GM21447 (cell line): ENCODE results near the gene IGDCC3.

Experiments used
- ATAC-seq: cut with Tn5 transposase; IDR thresholded peaks from one replicate; pipeline ENCODE4 v1.9.1; 2021; ENCODE audit not compliant: unreplicated experiment

IGDCC3 gene

DNA sequence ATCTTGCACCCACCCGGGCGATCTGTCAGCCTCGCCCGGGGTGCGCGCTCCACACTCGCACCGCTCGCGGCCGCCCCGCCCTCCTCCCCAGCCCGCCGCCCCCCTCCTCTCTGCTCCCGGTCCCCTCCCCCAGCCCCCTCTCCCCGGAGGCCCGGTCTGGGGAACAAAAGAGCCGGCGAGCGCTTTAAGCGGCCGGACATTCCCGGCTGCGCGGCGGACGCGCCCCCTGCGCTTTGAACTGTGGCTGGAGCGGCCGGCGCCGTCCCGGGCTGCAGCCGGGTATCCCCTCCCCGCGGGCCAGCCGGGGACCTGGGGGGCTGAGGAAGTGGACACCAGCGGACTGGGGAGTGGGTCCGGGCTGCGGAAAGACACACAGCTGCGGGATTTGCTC, at the start of gene IGDCC3:
Gene IGDCC3, minus strand, starts transcription at position 27 of the 391 bp plus-strand sequence. CDS start 214 bp downstream, outside the sequence.
- ATAC-seq = no peak

DNA sequence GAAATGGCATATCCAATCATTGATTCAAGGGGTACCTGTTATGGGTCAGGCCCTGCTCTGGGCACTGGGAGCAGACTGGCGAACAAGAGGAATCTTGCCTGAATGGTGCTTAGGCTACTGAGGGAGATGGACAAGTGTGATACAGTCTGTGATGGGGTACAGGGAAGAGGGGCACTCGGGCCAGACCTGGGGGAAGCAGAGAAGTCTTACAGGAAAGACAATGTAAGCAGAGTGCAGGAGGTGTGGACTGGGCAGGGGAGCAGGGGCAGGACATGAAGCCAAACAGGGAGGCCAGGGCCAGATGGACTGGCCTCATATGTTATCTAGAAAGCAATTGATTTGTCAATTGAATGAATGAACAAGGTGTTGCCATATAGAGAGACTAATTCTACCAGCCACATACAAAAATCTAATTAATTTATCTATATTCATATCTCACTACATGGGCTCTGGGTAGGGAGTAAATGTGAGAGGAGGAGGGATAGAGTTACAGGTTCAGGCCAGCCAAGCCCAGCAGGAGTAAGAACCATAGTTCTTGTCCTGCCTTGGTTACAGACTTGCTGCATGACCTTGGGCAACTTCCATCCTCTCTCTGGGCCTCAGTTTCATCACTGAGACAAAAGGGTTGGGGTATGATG, 48.5 kb upstream of the IGDCC3 start:
- ATAC-seq = no peak

- ATAC-seq = no peak
These were observed 46.9 kb upstream of the IGDCC3 start for GRCh38 chr15:65424683-65425082.

GRCh38 chr15:65423976-65424679, 46.3 kb upstream of the IGDCC3 start:
- ATAC-seq = no peak

- ATAC-seq = no peak
These were observed 45.6 kb upstream of the IGDCC3 start for GRCh38 chr15:65423150-65423975.

GRCh38 chr15:65421360-65422215, 43.8 kb upstream of the IGDCC3 start:
- ATAC-seq = no peak

DNA sequence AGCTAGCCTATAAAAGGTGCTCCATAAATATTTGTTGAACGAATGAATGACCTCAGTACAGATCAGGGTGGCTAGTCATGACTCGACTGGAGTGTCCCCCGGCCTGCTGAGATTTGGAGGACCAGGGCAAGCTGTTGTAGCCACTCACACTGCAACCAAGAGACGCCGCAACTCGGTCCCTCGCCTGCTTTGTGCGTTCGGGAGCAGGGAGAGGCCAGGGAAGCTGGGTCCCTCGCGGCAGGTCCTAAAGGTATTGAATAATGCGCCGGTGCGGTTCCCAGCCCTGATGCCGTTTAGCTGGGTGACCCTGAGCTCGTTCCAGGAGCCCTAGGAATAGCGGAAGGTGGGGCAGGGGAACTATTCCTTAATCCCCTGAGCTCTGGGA, 43.2 kb upstream of the IGDCC3 start:
- no peak for ATAC-seq

- ATAC-seq = no peak
These were observed 40.8 kb upstream of the IGDCC3 start for GRCh38 chr15:65418596-65418995.

DNA sequence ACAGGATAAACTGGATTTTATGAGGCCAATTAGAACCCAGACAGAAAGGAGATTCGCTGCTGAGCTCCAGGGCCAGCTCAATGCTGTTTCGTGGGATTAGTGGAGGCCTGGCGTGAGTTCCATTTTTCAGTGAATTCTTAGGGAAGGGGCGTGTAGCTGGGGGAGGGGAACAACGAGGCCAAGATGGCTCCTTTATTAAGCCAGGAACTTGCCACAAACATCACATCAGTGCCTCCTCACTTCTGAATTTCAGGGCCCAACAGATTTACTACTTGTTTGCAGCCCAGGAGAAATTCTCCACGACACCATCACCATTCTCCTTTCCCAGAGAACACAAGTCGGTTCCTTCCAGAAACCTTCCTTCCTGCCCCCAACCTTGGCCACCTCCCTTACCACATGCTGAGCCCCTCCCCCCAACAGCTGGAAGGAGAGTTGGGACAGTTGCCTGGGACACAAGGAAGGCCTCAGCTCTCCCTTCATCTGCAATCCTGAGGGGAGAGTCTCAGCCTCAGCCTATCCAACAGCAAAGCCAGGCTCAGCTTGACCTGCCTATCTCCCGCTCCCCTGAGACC, 39.1 kb upstream of the IGDCC3 start:
- no peak for ATAC-seq

- ATAC-seq = no peak
These were observed 37.2 kb upstream of the IGDCC3 start for GRCh38 chr15:65414841-65415621.

DNA sequence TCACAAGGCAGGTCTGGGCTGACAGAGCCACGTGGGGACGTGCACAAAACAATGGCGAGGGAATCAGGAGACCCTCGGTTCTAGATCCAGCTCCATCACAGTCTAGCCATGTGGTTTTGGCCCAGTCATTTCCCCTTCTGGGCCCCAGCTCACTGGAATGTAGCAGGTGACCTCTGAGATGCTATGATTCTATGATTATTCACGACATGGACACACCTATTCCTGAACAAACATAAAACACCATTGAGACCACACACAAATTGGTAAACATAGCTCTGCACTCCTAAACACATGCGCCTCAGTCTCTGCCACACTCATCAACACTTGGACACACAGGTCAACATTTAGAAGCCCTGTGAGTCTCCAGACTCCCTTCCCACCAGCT, 36.0 kb upstream of the IGDCC3 start:
- no peak for ATAC-seq

- ATAC-seq = no peak
These were observed 35.4 kb upstream of the IGDCC3 start for GRCh38 chr15:65413051-65413759.

- no peak for ATAC-seq
These were observed 34.8 kb upstream of the IGDCC3 start for GRCh38 chr15:65412556-65412955.

DNA sequence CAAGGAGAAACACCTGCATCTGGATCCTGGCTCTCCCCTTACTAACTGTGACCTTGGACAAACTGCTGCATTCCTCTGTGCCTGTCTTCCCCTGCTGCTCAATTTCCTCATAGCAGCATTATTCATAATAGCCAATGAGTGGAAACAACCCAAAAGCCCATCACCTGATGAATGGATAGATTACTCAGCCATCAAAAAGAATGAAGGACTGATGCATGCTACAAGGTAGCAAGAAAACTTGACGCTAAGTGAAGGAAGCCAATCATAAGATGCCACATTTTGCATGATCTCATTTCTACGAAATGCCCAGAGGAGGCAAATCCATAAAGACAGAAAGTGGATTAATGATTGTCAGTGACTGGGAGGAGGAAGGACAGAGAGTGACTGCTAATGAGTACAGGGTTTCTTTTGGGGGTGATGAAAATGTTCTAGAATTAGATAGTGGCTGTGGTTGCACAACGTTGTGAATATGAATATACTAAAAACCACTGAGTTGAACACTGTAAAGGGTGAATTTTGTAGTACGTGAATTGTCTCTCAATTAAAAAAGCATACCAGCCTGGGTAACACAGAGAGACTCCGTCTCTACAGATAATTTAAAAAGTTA, 33.8 kb upstream of the IGDCC3 start:
- no peak for ATAC-seq

GRCh38 chr15:65410972-65411371, 33.2 kb upstream of the IGDCC3 start:
- no peak for ATAC-seq

- no peak for ATAC-seq
These were observed 32.2 kb upstream of the IGDCC3 start for GRCh38 chr15:65410036-65410435.

GRCh38 chr15:65409036-65409631, 31.3 kb upstream of the IGDCC3 start:
- ATAC-seq = no peak

DNA sequence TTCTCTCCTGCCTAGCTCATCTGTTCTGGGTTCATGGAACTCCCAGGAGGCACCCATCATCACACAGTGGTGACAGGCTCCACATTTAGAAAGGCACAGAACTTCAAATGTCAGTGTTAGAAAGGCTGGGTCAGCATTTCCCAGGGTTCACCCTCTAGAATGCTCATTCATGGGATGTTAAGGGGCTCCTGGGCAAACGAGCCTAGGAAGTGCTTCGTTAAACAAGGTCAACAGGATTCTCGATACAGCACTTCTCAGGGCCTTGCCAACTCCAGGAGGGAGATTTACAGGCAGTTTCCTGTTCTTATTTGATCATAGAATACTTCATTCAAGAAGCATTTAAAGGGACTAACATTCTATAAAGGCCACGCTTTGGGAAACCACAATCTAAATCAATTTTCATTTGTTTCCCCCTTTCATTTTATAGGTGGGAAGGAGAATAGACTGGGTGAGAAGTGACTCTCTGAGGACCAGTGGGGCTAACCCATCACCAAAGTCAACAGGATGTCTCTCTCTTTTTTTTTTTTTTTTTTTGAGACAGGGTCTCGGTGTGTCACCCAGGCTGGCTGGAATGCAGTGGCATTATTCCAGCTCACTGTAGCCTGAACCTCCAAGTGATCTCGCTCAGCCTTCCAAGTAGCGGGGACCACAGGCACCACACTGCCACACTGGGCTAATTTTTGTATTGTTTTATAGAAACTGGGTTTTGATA, 30.7 kb upstream of the IGDCC3 start:
- ATAC-seq = no peak
